ENCODE measurements around the gene SLC5A11.
"Not testable (repeated sequence)": the region's sequence is repeated elsewhere in the genome, so short reads cannot be mapped to it uniquely, and the experiment has no call there.

SLC5A11 gene

DNA sequence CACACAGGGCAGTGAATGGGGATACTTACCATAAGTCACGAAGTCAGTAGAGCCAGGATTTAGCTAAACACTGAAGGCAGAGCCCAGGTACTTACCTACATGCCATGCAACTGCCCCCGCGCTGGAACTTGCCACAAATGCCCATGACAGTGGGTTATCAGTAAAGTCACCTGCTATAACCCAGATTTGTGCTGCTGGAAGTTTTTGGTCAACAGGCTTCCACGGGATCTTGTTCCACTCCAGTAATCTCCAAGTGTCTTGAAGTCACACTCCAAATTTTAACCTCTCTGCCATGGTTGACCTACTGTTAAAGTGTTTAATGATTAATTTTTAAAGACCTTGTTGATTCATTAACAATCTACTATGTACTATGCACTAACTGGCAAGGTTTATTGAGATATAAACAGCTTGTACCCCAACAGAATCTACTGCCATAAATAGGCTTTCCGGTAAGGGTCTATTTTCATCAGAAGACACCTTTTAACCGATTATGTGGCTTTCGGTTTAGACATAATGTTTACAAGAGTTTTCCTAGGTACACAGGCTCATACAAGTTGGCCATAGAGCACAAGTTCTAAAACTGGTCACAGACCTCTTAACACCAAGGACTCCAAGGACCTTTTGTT lies 6.3 kb upstream of the SLC5A11 start:
- H3K4me3 ChIP-seq (replicated peaks; ENCODE audit: low read depth, low read length), result no peak overlapping the region
- no peak for DNase-seq (ENCODE audit: extremely low read depth, low read depth)
- TF ChIP-seq, protein P1, sequence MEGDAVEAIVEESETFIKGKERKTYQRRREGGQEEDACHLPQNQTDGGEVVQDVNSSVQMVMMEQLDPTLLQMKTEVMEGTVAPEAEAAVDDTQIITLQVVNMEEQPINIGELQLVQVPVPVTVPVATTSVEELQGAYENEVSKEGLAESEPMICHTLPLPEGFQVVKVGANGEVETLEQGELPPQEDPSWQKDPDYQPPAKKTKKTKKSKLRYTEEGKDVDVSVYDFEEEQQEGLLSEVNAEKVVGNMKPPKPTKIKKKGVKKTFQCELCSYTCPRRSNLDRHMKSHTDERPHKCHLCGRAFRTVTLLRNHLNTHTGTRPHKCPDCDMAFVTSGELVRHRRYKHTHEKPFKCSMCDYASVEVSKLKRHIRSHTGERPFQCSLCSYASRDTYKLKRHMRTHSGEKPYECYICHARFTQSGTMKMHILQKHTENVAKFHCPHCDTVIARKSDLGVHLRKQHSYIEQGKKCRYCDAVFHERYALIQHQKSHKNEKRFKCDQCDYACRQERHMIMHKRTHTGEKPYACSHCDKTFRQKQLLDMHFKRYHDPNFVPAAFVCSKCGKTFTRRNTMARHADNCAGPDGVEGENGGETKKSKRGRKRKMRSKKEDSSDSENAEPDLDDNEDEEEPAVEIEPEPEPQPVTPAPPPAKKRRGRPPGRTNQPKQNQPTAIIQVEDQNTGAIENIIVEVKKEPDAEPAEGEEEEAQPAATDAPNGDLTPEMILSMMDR (IDR thresholded peaks at IDR 0.05; ENCODE audit: low read depth, low read length, missing control alignments), result no peak

DNA sequence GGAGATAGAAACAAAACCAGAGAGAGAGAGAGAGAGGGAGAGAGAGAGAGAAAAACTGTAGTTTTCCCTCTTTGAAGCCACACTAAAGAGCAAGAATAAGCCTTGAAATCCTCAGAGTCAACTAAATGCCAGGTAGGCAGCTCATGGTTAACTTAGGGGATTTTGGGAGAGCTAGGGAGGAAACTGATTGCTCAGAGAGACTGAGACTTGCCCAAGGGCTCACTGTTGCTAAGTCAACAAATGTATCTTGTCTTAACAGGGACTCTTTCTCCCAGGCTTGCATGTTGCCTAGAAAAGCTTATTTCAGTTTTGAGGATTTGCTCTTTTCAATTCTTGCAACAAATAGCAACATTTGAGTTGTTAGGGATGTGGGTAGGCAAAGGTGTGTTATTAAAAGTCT lies 4.5 kb upstream of the SLC5A11 start:
- DNase-seq (ENCODE audit: extremely low read depth, low read depth), result no peak
- H3K4me3 ChIP-seq (replicated peaks; ENCODE audit: low read depth, low read length), result no peak overlapping the region
- TF ChIP-seq, protein P1 (IDR thresholded peaks at IDR 0.05; ENCODE audit: low read depth, low read length, missing control alignments), result no peak

DNA sequence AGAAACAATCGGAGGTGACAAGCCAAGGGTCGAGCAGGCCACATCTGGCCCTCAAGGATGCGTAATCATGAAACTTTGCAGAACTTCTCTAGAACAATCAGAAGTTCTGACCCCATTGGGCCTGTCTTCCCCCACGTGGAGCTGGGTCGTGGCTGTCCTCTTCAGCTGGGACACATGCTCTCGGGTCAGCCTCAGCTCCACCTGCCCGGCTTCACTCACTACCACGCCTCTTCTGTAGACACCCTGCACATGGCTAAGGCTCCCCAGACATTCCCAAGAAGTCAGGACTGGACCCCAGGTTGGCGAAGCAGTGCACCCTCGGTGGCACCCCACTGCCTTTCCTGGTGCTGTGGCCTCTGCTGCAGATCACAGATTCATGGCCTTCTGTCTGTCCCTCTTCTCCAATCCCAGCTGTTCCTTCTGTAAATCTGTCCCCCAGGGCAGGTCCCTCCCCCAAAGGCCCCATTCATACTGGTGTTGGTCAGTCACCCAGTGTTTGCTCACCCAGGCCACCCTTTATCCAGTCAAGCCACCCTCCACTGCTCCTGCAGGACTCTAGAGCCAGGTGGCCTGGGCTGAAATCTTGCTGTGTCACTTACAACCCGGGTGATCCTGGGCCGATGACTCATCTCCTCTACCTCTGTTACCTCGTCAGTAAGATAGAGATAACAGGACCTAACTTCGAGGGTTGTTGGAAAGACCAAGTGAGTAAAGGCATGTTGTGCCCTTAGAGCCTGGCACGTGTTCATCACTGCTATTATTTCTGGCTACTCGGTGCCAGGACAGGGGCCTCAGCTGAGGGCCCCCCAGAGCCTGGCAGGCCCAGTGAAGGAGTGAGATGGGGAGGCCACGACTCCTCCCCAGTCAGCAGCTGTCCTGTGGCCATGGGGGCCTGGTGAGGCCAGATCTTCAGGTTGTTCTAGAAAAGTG lies 1.4 kb upstream of the SLC5A11 start:
- DNase-seq (ENCODE audit: extremely low read depth, low read depth), result no peak
- TF ChIP-seq, protein P1 (IDR thresholded peaks at IDR 0.05; ENCODE audit: low read depth, low read length, missing control alignments), result no peak
- H3K4me3 ChIP-seq (replicated peaks; ENCODE audit: low read depth, low read length), result no peak overlapping the region

DNA sequence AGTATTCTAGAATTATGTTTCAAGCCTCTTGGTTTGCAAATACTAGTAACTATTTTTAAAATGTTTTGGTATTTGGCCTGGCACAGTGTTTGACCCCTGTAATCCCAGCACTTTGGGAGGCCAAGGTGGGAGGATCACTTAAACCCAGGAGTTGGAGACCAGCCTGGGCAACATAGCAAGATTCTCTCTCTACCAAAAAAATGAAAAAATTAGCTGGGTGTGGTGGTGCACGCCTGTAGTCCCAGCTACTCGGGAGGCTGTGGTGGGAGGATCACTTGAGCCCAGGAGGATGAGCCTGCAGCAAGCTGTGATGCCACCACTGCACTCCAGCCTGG lies 765 bp upstream of the SLC5A11 start:
- not testable (repeated sequence) for DNase-seq (ENCODE audit: extremely low read depth, low read depth); H3K4me3 ChIP-seq (replicated peaks; ENCODE audit: low read depth, low read length)

DNA sequence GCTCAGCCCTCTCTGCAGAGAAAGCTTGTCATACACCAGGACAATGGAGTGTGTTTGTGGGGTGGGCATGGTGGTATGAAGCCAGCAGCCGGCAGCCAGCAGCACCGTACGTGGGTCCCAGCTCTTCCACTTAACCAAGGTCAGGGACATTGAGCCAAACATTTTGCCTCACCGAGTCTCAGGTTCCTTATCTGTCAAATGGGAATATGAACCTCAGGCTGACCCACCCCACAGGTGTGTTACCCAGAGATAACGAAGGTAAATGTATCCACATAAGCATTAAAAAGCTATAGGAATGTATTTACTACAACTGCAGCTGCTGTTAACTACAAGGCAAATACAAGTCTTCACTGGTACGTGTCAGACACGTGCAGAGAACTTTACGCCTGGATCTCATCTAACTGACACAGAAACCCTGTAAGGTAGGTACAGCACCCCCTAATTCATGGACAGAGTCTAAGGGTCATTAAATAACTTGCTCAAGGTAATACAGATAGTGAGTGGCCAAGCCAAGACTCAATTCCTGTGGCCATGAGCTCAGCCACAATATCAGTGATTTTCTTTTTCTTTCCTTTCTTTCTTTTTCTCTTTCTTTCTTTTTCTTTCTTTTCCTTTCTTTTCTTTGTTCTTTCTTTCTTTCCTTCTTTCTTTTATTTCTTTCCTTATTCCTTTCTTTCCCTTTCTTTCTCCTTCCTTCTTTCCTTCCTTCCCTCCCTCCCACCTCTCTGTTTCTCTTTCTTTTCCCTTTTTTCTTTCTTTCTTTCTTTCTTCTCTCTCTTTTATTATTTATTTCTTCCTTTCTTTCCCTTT lies 990 bp downstream of the SLC5A11 start:
- H3K4me3 ChIP-seq (replicated peaks; ENCODE audit: low read depth, low read length), result no peak overlapping the region

DNA sequence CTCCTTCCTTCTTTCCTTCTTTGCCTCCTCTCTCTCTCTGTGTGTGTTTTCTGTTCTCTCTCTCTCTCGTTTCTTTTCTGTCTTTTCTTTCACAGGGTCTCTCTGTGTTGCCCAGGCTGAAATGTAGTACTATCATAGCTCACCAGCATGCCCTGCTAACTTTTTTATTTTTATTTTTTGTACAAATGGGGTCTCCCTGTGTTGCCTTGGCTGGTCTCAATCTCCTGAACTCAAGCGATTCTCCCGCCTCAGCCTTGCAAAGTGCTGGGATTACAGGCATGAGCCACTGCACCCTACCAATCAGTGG lies 1.5 kb downstream of the SLC5A11 start:
- no peak for DNase-seq (ENCODE audit: extremely low read depth, low read depth)
- no peak overlapping the region for H3K4me3 ChIP-seq (replicated peaks; ENCODE audit: low read depth, low read length)
- TF ChIP-seq, protein P1 (IDR thresholded peaks at IDR 0.05; ENCODE audit: low read depth, low read length, missing control alignments), result no peak

More for the DNA sequence above, 990 bp downstream of the SLC5A11 start:
- DNase-seq (ENCODE audit: extremely low read depth, low read depth), result no peak
- TF ChIP-seq, protein P1 (IDR thresholded peaks at IDR 0.05; ENCODE audit: low read depth, low read length, missing control alignments), result no peak

DNA sequence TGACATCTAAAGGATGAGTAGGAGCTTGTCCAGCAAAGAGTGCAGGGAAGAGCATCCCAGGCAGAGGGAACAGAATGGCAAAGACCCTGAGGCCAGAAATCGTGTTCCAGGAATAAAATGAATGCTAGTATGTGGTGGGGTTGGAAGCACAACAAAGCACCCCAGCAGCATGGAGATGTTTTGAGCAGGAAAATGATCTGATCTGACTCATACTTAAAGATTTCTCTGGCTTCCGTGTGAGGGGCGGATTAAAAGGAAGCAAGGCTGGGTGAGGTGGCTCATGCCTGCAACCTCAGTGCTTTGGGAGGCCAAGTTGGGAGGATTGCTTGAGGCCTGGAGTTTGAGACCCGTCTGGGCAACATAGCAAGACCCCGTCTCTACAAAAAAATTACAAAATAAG lies 2.3 kb downstream of the SLC5A11 start:
- DNase-seq (ENCODE audit: extremely low read depth, low read depth), result peak; percentile 44
- TF ChIP-seq, protein P1 (IDR thresholded peaks at IDR 0.05; ENCODE audit: low read depth, low read length, missing control alignments), result no peak
- H3K4me3 ChIP-seq (replicated peaks; ENCODE audit: low read depth, low read length), result no peak overlapping the region

Measured in HFF-Myc (cell line).